GM19328 (cell line): ENCODE measurements around the gene CEP164.

Source experiments
- ATAC-seq: cut with Tn5 transposase; IDR thresholded peaks from one replicate; pipeline ENCODE4 v1.9.1; 2021; ENCODE audit warnings: mild to moderate bottlenecking, moderate library complexity; ENCODE audit not compliant: unreplicated experiment

Gene CEP164

DNA sequence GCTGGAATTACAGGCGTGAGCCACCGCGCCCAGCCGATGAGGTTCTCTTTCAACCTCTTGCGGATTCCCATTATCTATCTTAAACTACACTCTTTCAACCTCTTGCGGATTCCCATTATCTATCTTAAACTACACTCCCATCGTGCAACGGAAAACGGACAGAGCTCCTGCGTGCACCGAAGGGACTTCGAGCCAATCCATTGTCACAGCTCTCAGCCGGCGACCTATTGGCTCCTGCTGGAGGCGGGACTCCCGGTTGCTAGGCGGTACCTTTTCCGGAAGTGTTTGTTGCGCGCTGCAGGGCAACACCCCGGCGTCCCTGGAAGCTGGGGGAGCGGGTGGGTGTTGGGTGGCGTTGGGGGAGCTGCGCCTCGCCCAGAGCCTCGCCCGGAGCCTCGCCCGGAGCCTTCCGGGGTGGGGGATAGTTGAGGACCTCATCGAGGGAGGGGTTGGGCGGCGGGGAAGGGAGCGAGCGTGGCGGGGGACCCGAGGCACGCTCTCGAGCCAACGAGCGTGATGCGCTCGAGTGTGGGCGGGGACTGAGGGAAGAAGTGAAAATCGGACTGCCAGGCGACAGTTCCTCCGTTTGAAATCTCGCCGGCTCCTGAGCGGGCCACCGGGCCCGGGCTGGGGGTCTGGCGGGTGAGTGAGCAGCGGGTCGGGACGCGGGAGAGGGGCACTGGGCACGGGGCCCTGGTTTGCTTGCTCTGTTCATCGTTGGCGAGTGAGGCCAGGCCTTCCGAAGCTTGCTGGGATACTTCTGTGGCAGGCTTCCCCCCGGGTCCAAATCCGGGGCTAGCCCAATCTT, at the start of gene CEP164:
Gene CEP164, plus strand, starts transcription at position 288 of the 808 bp plus-strand sequence. CDS start 10,733 bp downstream, outside the sequence.
- peak; percentile 92 for ATAC-seq

- no peak for ATAC-seq
Observed at GRCh38 chr11:117278347-117278746, 49.3 kb upstream of the CEP164 start.

GRCh38 chr11:117279711-117280376, 47.8 kb upstream of the CEP164 start:
- ATAC-seq: no peak

DNA sequence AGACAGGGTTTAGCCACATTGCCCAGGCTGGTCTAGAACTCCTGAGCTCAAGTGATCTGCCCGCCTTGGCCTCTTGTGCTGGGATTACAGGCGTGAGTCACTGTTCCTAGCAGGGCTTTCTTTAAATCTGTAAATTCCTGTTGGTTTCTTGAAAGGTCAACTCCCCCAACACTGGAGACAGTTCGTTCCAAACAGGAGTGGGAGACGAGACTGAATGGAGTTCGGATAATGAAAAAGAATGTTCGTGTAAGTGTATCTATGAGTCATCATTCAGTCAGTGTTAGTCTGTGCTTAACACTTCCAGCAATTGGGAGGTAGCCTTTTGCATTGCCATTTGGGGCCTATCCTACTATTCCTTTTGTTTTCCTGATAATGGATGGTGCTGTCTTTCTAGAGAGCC, 46.5 kb upstream of the CEP164 start:
- ATAC-seq: no peak

DNA sequence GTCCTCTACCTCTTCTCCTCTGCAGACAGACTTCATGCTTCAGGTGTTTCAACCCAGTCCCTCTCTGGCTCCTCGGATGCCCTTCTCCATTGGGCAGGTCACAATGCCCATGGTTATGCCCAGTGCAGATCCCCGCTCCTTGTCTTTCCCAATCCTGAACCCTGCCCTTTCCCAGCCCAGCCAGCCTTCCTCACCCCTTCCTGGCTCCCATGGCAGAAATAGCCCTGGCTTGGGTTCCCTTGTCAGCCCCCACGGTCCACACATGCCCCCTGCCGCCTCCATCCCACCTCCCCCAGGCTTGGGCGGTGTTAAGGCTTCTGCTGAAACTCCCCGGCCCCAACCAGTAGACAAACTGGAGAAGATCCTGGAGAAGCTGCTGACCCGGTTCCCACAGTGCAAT, 45.8 kb upstream of the CEP164 start:
- no peak for ATAC-seq

- no peak for ATAC-seq
Observed at GRCh38 chr11:117282956-117283355, 44.7 kb upstream of the CEP164 start.

DNA sequence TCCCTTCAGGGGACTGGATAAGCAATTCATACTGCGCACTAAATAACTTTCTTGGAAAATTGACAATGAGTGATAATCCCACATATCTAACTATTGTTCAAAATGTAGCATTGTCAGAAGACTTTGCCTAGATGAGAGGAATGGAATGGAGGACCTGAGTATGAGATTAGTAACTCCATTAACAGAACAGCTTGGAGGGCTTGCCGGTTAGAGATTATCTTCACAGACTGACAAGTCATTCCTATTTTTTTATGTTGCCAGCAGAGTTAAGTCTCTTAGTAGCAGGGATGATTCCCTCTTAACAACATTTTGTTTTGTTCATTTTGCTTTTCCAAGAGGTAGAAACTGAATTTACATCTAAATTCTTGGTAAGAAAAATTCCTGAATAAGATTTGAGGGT, 43.6 kb upstream of the CEP164 start:
- ATAC-seq: no peak

GRCh38 chr11:117286588-117286987, 41.1 kb upstream of the CEP164 start:
- ATAC-seq: no peak

GRCh38 chr11:117287668-117288067, 40.0 kb upstream of the CEP164 start:
- ATAC-seq: no peak

DNA sequence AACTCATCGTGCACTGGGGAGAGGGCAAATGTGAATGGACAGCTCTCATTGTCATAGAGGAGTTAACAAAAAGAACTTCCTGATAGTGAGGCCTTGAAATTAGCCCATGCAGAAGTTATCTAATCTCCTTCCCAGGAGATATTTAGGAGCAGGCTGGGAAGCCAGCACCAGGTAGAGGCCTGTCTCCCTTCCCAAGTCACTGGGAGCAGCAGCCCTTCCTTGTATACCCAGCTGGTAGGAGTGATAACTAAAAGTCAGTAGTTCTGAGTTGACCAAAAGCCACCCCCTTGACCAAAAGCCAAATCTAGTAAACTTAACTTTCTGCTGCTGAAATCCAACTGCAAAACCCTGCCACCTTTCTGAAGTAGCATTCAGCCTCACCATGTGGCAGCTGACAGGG, 37.9 kb upstream of the CEP164 start:
- ATAC-seq: no peak

DNA sequence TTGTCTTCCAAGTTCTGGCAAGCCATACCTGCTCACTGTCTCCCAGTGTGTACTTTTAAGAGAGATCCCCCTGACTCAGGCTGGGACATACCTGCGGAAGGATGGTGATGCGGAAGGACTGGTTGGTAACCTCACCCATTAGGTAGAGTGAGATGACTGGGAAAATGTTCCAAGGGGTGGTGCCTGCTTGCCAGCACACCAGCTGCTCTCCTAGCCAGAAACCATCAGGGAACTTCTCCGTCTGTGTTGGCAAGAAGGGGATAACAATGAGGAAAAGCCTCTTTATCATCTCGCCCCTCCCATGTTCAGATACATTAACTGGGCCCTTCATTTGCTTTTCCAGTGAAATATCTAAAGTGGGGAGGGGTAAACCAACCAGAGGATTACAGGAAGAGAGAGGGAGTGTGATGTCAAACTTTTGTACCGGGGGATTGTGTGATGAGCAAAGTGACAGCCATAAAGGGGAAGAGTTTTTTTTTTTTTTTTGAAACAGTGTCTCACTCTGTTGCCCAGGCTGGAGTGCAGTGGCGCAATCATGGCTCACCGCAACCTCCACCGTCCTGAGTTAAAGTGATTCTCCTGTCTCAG, 36.8 kb upstream of the CEP164 start, which contains the start of gene BACE1-AS:
Gene BACE1-AS, plus strand, starts transcription at position 538 of the 588 bp plus-strand sequence.
- no peak for ATAC-seq

GRCh38 chr11:117292616-117293015, 35.0 kb upstream of the CEP164 start:
- ATAC-seq: no peak

DNA sequence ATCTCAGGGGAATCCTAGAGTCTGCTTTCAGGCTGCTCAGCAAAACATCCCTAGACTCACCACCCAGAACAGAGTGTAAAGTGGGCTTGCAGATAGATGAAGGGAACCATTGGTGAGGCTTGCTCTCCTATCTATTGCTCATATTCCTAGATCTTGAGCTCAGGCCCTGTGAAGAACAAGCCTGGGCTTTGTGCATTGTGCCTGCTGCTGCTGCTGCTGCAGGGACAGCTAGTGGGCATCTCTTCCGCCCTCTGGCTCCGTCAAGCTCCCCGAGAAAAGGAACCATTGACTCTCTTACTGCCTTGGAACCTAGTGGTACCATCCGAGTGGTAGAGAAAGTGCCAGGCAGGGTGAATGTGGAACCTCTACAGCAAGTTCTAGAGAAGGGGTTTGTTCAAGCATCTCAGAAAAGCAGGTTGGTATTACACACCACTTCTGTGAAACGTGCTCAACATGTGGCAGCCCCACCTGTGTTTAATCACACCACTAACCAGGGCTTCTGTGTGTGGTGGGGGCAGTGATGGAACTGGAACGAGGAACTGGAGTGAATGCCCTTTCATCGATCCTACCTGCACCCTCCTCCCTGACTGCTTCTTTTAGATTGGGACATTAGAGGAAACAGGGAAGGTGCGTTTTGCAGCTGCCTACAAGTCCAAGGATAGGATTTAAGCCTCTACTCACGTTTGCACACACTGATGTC, 32.1 kb upstream of the CEP164 start:
- ATAC-seq: no peak

DNA sequence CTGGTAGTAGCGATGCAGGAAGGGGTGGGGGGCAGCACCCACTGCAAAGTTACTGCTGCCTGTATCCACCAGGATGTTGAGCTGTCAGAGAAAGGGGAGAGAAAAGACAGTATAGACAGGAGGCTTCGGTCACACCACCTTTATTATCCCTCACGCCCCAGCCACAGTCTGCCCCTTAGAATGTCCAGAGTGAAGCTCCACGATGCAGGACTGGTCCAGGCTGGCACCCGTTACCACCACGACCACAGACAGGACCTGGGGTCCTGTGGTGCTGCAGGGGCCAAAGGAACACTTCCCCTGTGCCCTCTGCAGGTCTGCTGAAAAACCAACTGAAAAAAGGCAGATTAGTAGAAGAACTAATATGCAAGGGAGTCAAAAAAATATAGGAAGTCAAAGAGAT, 30.8 kb upstream of the CEP164 start:
- no peak for ATAC-seq

DNA sequence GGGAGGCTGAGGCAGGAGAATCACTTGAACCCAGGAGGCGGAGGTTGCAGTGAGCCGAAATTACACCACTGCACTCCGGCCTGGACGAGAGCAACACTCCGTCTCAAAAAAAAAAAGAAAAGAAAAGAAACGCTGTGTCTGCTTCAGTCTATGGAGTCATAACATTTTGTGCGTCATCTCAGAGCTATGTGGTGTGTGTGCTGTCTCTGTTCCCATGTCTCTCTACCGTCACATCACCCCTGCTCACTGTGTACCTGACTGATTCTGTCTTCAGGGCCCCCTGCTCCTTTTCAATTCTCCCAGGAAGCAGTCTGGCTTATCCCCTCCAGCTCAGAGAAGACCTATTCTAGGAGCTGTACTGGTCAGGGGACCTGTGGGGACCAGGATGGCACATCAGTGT, 29.5 kb upstream of the CEP164 start:
- no peak for ATAC-seq

GRCh38 chr11:117299351-117300282, 28.0 kb upstream of the CEP164 start:
- no peak for ATAC-seq

GRCh38 chr11:117300283-117300663, 27.4 kb upstream of the CEP164 start:
- no peak for ATAC-seq

- ATAC-seq: no peak
Observed at GRCh38 chr11:117300773-117301172, 26.9 kb upstream of the CEP164 start.

GRCh38 chr11:117302228-117302627, 25.4 kb upstream of the CEP164 start:
- no peak for ATAC-seq

DNA sequence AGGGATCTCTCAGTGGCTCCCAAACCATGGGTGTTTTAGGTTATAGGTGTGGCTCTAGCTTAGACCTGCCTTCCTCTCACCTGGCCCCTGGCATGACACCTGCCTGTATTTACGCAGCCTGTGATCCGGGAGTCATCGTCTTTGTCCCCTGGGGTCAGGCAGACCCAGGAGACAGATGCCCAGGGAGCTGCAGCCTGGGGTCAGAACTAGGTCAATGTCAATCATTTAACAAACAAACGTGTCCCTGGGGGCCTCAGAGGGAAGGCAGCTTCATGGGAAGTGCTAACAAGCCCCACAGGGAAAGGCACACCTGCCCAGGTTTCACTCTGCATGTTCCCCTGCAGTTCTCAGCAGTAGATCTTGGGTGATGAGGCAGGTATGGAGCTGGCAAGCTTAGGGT, 24.6 kb upstream of the CEP164 start:
- ATAC-seq: no peak
